Coronary artery (tissue), 2 donors: ENCODE results near the gene WDR19.

Experiments
- DNase-seq: peaks from one replicate; pipeline ENCODE4 v3.0.0-alpha.2; 2017; ENCODE audit warnings: low spot score
- H3K27ac ChIP-seq, 2 donors: fragments of 200-600 bp; sonication (generic); one replicate each; pipeline ENCODE4 v1.5.1; 2016 to 2019
- H3K4me3 ChIP-seq: fragments of 200-600 bp; sonication (generic); 2 replicates; pipeline ENCODE4 v1.5.1; 2016; ENCODE audit warnings: mild to moderate bottlenecking, moderate library complexity
- CTCF ChIP-seq: fragments of 200-600 bp; sonication (generic); IDR thresholded peaks from one replicate; pipeline ENCODE4 v1.5.1; 2019; ENCODE audit warnings: antibody characterized with exemption

WDR19 gene

GRCh38 chr4:39201963-39202362 lies 19.6 kb downstream of the WDR19 start:
- no peak for DNase-seq
- no peak overlapping the region for H3K27ac ChIP-seq
- no peak for TF ChIP-seq CTCF
- H3K4me3 ChIP-seq: no peak overlapping the region

GRCh38 chr4:39204543-39204942 lies 22.2 kb downstream of the WDR19 start:
- no peak for TF ChIP-seq CTCF
- Histone ChIP-seq H3K27ac (no peak overlapping the region), H3K4me3 (no peak overlapping the region)
- DNase-seq: no peak

- Histone ChIP-seq H3K27ac (no peak overlapping the region), H3K4me3 (no peak overlapping the region)
- DNase-seq: no peak
- TF ChIP-seq CTCF: no peak
Observed at GRCh38 chr4:39205000-39205399, 22.7 kb downstream of the WDR19 start.

- TF ChIP-seq CTCF: no peak
- DNase-seq: no peak
- Histone ChIP-seq H3K27ac (no peak overlapping the region), H3K4me3 (no peak overlapping the region)
Observed at GRCh38 chr4:39205476-39205875, 23.1 kb downstream of the WDR19 start.

GRCh38 chr4:39227906-39228305 lies 45.6 kb downstream of the WDR19 start:
- DNase-seq: no peak
- Histone ChIP-seq H3K27ac (no peak overlapping the region), H3K4me3 (no peak overlapping the region)
- TF ChIP-seq CTCF: no peak

- no peak for DNase-seq
- Histone ChIP-seq H3K4me3 (no peak overlapping the region), H3K27ac (no peak overlapping the region)
- TF ChIP-seq CTCF: no peak
Observed at GRCh38 chr4:39228377-39228776, 46.0 kb downstream of the WDR19 start.

GRCh38 chr4:39230462-39230861 lies 48.1 kb downstream of the WDR19 start:
- H3K4me3 ChIP-seq: no peak overlapping the region
- H3K27ac ChIP-seq: no peak overlapping the region
- no peak for DNase-seq
- no peak for TF ChIP-seq CTCF
